Activated T-cell treated with anti-CD3 and anti-CD28 coated beads, Interleukin-2, amount 50 U/mL, for 24 hours (primary cell): ENCODE results near the gene IPO5.
"Not testable (repeated sequence)": the region's sequence is repeated elsewhere in the genome, so short reads cannot be mapped to it uniquely, and the experiment has no call there.

Source experiments
- DNase-seq: peaks from one replicate; pipeline ENCODE4 v3.0.0-alpha.2; 2020
- H3K27ac Mint-ChIP-seq: 2 replicates; pipeline ENCODE4 v1.8.0; 2020; ENCODE audit warnings: mild to moderate bottlenecking, mixed read lengths
- H3K27me3 Mint-ChIP-seq: 2 replicates; pipeline ENCODE4 v1.8.0; 2020; ENCODE audit warnings: mixed read lengths
- H3K36me3 Mint-ChIP-seq: 2 replicates; pipeline ENCODE4 v1.8.0; 2020; ENCODE audit warnings: low read depth, mixed read lengths
- H3K4me1 Mint-ChIP-seq: 2 replicates; pipeline ENCODE4 v1.8.0; 2020; ENCODE audit warnings: low read depth, mixed read lengths
- H3K4me3 Mint-ChIP-seq: 2 replicates; pipeline ENCODE4 v1.8.0; 2020; ENCODE audit warnings: mild to moderate bottlenecking, moderate library complexity, mixed read lengths
- H3K9me3 Mint-ChIP-seq: 2 replicates; pipeline ENCODE4 v1.8.0; 2020; ENCODE audit warnings: mixed read lengths

IPO5 gene

DNA sequence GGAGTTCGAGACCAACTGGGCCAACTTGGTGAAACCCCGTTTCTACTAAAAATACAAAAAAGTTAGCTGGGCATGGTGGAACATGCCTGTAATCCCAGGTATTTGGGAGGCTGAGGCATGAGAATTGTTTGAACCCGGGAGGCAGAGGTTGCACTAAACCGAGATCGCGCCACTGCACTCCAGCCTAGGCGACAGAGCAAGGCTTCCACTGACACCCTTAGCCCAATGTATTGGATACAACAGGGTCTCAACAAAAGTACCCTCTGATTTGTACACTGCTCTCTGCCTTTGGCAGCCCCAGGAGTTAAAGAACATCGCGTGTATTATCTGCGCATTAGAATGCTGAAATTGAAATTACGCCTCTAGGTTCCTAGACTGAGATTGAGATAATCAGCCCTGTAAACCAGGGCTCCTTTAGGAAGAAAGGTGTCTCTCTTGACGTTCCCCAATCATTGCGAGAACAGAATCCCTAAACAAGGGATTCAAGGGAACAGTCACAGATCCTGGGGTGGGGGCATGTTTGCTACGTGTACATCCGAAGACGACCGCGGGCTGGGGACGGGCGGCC is 21.9 kb downstream of the IPO5 start:
- H3K9me3 Mint-ChIP-seq, result no peaks in the 10 kb centered on the region
- no peaks in the 10 kb centered on the region for H3K27me3 Mint-ChIP-seq
- peaks cover 38% of the 10 kb centered on the region for H3K4me1 Mint-ChIP-seq
- no peak for DNase-seq
- H3K36me3 Mint-ChIP-seq, result peaks cover 34% of the 10 kb centered on the region
- H3K4me3 Mint-ChIP-seq, result peak overlapping the region; percentile 85
- peak overlapping the region; percentile 99 for H3K27ac Mint-ChIP-seq

DNA sequence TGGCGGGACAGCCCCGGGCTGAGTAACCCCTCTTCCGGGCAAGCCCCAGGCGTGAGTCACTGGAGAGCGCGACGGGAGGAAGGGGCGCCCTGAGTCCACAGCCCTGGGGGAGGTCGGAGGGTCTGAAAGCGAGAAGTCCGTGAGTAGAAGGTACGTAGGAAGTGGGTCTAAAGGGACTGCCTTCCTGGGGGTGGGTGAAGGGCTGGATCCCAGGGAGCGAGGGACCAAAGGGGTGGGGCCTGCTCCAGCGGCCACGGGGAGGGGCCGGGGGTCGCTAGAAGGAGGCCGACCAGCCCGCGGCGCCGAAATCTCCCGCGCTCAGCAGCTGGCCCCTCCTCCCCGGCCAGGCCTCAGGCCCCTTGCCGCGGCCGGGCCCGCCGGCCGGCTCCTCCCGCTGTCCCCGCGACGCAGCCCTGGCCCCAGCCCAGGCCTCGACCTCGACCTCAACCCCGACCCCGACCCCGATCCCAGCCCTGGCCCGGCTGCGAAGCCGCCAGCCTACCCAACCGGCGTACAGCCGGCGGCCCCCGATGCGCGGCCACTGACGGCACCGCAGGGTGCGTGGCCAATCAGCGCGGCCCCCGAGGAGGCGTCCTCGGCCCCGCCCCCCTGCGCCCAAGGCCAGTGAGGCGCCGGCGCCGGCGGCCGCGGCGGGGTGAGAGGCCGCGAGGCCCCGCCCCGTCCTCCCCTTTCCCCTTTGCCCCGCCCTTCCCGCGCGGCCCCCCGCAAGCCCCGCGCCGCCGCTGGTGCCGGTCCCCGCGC is 22.6 kb downstream of the IPO5 start:
- H3K4me3 Mint-ChIP-seq, result peak overlapping the region; percentile 85
- no peaks in the 10 kb centered on the region for H3K27me3 Mint-ChIP-seq
- peak overlapping the region; percentile 99 for H3K27ac Mint-ChIP-seq
- peak; percentile 94 for DNase-seq
- peaks cover 41% of the 10 kb centered on the region for H3K4me1 Mint-ChIP-seq
- peaks cover 36% of the 10 kb centered on the region for H3K36me3 Mint-ChIP-seq
- no peaks in the 10 kb centered on the region for H3K9me3 Mint-ChIP-seq

DNA sequence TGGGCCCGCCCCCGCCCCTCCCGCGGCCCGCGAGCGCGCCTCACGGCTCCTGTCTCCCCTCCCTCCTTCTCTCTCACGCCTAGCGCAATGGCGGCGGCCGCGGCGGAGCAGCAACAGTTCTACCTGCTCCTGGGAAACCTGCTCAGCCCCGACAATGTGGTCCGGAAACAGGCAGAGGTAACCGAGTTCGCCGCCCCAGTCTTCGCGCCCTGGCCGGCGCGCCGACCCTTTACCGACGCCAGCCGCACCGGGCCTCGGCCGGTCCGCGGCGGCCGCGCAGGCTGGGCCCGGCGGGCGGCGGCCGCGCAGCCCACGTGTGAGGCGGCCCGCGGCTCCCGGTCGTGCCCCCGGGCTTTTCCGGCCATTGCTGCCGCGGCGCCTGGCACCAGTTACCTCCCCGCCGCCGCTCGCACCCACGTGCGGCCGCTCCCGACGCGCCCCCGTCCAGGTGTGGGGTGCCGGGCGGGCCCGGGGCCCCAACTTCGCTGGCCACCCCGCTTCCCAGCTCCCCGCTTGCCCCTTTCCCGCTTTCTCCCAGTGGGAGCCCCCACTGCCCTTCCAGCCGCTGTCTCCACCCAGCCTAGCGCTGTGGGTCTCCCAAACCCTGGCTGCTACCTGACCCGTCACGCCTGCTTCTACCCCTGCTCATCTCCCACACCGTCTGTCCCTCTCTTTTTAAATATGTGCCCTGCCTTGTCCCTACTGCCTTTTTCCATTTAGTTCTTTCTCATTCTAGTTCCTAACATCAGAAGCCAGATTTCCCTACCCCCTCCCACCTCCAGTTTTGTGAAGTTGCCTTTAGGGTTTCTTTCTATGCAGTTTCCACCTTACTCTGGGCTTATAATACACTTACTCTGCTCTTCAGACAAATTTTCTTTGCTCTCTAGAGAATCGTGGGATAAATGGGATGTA is 23.4 kb downstream of the IPO5 start:
- Mint-ChIP-seq H3K4me3 (peak overlapping the region; percentile 92), H3K27me3 (no peaks in the 10 kb centered on the region), H3K27ac (peak overlapping the region; percentile 93), H3K4me1 (peaks cover 50% of the 10 kb centered on the region), H3K9me3 (no peaks in the 10 kb centered on the region), H3K36me3 (peaks cover 44% of the 10 kb centered on the region)
- no peak for DNase-seq

DNA sequence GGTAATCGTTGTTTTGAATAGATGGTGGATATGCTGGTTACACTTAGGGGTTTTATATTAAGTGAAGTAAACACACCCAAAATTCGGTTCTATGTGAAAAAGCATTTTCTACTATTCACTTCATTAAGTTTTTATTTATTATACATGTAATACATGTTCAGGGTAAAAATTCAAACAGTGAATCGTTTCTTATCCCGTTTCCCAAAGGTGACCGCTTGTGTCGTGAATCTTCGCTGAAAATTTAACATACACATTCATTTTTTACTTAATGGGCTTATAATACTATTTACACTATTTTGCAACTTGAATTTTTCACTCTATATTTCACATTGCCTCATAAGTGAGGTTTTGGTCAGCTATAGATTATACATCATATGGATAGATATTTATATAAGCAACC is 24.5 kb downstream of the IPO5 start:
- H3K9me3 Mint-ChIP-seq, result no peaks in the 10 kb centered on the region
- peaks cover 55% of the 10 kb centered on the region for H3K36me3 Mint-ChIP-seq
- peaks cover 57% of the 10 kb centered on the region for H3K4me1 Mint-ChIP-seq
- peak overlapping the region; percentile 92 for H3K4me3 Mint-ChIP-seq
- no peak overlapping the region for H3K27ac Mint-ChIP-seq
- no peak for DNase-seq
- H3K27me3 Mint-ChIP-seq, result no peaks in the 10 kb centered on the region

DNA sequence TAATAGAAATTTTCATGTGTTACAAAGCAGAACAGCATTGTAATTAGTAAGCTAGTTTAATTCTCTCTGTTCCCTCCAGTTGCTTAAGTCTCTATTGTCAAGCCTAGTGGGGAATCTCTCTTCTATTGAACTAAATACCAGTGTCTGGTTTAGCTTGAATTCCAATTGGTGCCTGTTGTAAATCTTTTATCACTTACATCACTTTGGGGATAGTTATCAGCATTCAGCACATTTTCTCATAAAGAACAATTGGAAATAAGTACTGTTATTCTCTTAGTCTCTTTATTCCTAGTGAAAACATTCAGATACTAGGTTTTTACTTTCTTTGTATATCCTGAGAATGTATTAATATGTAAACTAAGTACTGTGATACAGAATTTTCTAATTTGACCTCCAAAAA is 25.2 kb downstream of the IPO5 start:
- Mint-ChIP-seq H3K27me3 (no peaks in the 10 kb centered on the region), H3K4me3 (peak overlapping the region; percentile 92), H3K9me3 (no peaks in the 10 kb centered on the region), H3K4me1 (peaks cover 57% of the 10 kb centered on the region), H3K36me3 (peaks cover 62% of the 10 kb centered on the region), H3K27ac (no peak overlapping the region)
- no peak for DNase-seq

DNA sequence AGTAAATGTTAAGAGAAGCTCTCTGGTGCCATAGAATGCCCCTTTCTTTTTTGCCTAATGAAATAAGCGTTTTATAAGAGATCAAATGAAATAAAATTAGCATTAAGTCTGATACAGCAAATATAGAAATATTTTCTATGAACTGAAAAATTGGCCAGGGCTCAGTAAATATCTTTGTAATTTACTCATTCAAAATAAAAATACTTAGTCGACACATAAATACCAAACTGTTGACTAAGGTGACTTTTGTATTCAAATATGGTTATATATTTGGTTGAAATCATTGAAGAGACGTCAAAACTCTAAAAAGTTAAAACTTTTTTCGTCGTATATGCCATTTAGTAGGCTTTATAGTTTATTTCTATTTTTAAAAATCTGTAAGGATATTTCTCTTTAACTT is 25.6 kb downstream of the IPO5 start:
- no peaks in the 10 kb centered on the region for H3K27me3 Mint-ChIP-seq
- H3K4me1 Mint-ChIP-seq, result peaks cover 57% of the 10 kb centered on the region
- peaks cover 63% of the 10 kb centered on the region for H3K36me3 Mint-ChIP-seq
- no peak for DNase-seq
- H3K4me3 Mint-ChIP-seq, result peak overlapping the region; percentile 92
- no peak overlapping the region for H3K27ac Mint-ChIP-seq
- H3K9me3 Mint-ChIP-seq, result no peaks in the 10 kb centered on the region

DNA sequence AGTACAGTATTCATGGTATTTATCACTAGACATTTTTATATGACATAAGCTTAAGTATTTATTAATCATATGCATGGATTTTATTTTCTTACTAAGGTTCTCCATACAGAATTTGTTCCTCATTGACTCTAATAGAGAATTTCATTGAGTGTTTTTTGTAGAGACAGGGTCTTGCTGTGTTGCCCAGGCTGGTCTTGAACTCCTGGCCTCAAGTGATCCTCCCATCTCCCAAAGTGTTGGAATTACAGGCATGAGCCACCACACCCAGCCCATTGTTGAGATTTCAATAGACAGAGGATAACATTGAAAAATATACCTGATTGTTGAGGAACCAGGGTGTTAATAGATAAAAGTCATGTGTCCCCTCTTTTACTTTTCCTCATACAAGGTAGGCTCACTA is 26.1 kb downstream of the IPO5 start:
- no peak for DNase-seq
- Mint-ChIP-seq H3K36me3 (peaks cover 69% of the 10 kb centered on the region), H3K9me3 (no peaks in the 10 kb centered on the region), H3K4me3 (peak overlapping the region; percentile 25), H3K4me1 (peaks cover 56% of the 10 kb centered on the region), H3K27ac (peak overlapping the region; percentile 63), H3K27me3 (no peaks in the 10 kb centered on the region)

DNA sequence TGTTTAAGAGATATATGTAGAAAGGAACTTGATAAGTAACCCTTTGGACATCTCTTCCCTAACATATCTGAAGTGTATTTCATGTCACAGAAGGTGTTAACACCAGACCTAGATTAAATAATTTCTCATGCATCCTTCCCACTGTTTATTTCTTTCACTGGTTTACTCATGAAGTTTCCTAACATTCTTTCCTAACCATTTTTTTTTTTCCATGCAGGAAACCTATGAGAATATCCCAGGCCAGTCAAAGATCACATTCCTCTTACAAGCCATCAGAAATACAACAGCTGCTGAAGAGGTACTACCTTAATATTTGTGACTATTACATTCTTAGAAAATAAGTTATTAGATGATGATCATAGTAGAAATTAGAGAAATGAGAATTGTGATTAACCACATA is 28.8 kb downstream of the IPO5 start:
- Mint-ChIP-seq H3K9me3 (no peaks in the 10 kb centered on the region), H3K4me3 (no peak overlapping the region), H3K4me1 (peaks cover 47% of the 10 kb centered on the region), H3K27me3 (no peaks in the 10 kb centered on the region), H3K36me3 (peaks cover 89% of the 10 kb centered on the region), H3K27ac (peak overlapping the region; percentile 56)
- DNase-seq, result no peak

DNA sequence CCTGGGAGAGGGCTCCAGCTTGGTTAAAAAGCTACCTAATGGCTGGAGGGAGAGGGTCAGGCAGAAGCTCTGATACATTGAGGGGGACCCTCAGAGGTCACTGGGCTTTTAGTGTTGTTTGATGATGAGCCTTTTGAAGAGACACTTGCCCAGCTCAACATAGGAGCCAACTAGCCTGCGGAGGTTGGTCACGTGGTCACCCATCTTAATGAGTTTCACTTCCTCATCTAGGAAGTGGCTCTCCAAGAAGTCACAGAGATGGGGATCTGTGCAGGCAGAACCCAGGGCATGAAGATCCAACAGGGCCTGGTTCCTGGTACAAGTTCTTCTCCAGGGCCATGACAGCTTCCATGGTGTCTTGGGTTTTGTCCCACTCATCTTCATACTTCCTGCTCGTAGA is 33.4 kb downstream of the IPO5 start:
- Mint-ChIP-seq H3K27ac (no peak overlapping the region), H3K4me1 (peaks cover 9% of the 10 kb centered on the region), H3K36me3 (peaks cover 93% of the 10 kb centered on the region), H3K4me3 (no peak overlapping the region), H3K9me3 (no peaks in the 10 kb centered on the region), H3K27me3 (no peaks in the 10 kb centered on the region)
- no peak for DNase-seq

DNA sequence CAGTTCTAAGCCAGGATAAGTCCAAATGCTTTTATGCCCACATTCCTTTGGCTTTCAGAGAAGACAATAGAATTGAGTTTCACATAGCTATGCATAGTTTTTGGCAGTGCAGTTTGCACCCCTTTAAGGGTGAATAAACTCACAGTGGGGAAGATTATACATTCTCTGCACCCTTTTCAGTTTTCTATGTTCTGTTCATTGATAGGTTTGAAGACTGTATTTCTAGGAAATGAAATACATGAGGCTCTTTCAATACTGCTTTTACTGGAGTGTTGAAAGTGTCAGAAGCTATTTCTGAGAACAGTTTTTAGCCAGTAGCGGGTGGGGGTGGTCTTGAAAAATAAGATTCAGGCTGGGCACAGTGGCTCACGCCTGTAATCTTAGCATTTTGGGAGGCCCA is 46.2 kb downstream of the IPO5 start:
- peak overlapping the region; percentile 55 for H3K27ac Mint-ChIP-seq
- peaks cover 96% of the 10 kb centered on the region for H3K36me3 Mint-ChIP-seq
- no peak for DNase-seq
- peaks cover 3% of the 10 kb centered on the region for H3K4me1 Mint-ChIP-seq
- no peaks in the 10 kb centered on the region for H3K9me3 Mint-ChIP-seq
- H3K4me3 Mint-ChIP-seq, result no peak overlapping the region
- no peaks in the 10 kb centered on the region for H3K27me3 Mint-ChIP-seq

DNA sequence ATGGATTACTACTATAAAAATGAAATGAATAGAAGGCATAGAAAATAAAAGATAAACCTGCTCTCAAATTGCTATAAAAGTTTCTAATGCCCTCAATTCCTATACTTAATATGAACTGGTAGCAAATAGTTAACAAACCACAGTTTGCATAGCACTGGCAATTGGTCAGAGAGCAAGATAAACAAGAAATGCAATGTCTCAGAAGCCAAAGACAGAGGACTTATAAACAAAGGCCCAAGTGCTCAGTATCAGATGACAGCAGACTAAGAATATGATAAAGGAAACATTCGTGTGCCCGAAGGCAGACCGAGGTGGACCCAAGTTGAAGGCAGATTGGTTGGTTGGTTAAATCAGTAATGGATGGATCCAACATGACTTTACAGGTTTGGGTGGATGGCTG is 50.6 kb downstream of the IPO5 start:
- no peak for DNase-seq
- no peaks in the 10 kb centered on the region for H3K27me3 Mint-ChIP-seq
- peak overlapping the region; percentile 2 for H3K27ac Mint-ChIP-seq

DNA sequence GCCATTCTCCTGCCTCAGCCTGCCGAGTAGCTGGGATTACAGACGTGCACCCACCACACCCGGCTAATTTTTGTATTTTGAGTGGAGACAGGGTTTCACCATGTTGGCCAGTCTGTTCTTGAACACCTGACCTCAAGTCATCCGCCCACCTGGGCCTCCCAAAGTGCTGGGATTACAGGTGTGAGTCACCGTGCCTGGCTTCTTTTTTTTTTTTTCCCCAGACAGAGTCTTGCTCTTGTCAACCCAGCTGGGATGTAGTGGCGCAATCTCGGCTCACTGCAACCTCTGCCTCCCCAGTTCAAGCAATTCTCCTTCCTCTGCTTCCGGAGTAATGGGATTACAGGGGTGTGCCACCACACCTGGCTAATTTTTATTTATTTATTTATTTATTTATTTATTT is 51.5 kb downstream of the IPO5 start:
- peaks cover 98% of the 10 kb centered on the region for H3K36me3 Mint-ChIP-seq
- H3K27me3 Mint-ChIP-seq, H3K4me1 Mint-ChIP-seq, DNase-seq, H3K4me3 Mint-ChIP-seq, H3K27ac Mint-ChIP-seq, H3K9me3 Mint-ChIP-seq: not testable (repeated sequence)

More for the DNA sequence above, 50.6 kb downstream of the IPO5 start:
- Mint-ChIP-seq H3K4me1 (peaks cover 3% of the 10 kb centered on the region), H3K4me3 (no peak overlapping the region), H3K9me3 (no peaks in the 10 kb centered on the region), H3K36me3 (peaks cover 98% of the 10 kb centered on the region)

DNA sequence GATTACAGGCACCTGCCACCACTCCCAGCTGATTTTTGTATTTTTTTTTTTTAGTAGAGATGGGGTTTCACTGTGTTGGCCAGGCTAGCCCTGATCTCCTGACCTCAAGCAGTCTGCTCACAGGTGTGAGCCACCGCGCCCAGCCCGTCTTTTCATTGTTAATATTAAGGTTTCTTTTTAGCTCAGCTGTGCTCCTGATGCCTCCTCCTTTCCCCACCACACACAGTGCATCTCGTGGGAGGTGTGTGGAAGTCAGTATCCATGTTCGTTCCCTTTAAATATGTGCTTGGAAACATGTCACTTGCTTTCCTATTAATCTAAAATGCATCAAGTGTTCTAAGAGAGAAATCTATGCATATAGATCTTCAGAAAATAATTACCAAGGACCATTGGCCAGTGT is 53.5 kb downstream of the IPO5 start:
- Mint-ChIP-seq H3K4me3 (no peak overlapping the region), H3K36me3 (peaks cover 97% of the 10 kb centered on the region), H3K4me1 (peaks cover 2% of the 10 kb centered on the region), H3K27me3 (no peaks in the 10 kb centered on the region), H3K9me3 (no peaks in the 10 kb centered on the region), H3K27ac (no peak overlapping the region)
- DNase-seq, result no peak

DNA sequence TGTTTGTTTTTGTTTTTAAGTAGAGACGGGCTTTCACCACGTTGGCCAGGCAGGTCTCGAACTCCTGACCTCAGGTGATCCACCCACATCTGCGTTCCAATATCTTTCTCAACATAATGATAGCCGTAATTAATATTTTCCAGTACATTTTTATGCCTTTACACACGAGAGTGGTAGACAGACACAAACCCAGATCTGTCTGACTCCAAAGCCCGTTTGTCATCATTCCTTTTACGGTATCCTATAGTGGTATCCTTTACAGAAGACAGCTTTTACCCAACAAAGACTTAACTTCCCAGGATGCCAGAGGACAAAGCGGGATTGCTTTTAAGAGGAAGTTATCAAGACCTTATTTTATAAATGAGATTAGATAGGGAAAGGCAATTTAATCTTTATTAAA is 59.8 kb downstream of the IPO5 start:
- Mint-ChIP-seq H3K36me3 (peaks cover 93% of the 10 kb centered on the region), H3K9me3 (no peaks in the 10 kb centered on the region), H3K27me3 (no peaks in the 10 kb centered on the region), H3K27ac (no peak overlapping the region), H3K4me3 (no peak overlapping the region), H3K4me1 (peaks cover 2% of the 10 kb centered on the region)
- DNase-seq, result no peak

DNA sequence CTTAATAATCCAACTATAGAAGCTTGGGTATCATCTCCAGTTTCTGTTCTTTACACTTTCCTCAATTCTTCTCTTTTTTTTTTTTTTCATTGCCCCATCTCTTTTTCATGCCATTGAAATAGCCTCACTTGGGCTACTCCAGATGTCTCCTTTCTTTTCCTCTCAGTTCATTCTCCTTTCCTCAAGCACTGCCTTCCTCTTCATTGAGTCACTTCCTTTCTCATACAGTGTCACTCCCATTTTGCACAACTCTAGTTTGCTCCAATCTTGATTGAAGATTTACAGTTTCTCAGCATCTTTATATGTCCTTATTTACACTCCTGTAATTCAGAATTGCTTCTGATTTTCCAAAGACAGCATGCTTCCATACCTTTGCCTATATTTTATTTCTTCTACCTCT is 61.3 kb downstream of the IPO5 start:
- Mint-ChIP-seq H3K27ac (peak overlapping the region; percentile 5), H3K9me3 (no peaks in the 10 kb centered on the region), H3K4me3 (no peak overlapping the region), H3K36me3 (peaks cover 93% of the 10 kb centered on the region), H3K27me3 (no peaks in the 10 kb centered on the region), H3K4me1 (peaks cover 2% of the 10 kb centered on the region)
- no peak for DNase-seq
